Activated CD8-positive, alpha-beta memory T cell treated with anti-CD3 and anti-CD28 coated beads, Interleukin-2, amount 50 U/mL, for 24 hours (primary cell): ENCODE measurements around the gene CENPX.
A peak's percentile ranks its signal among the peaks of the same experiment; 100 is the strongest.

Experiments
- DNase-seq: peaks from one replicate; pipeline ENCODE4 v3.0.0-alpha.2; 2020; ENCODE audit errors: extremely low read depth

Gene CENPX

DNA sequence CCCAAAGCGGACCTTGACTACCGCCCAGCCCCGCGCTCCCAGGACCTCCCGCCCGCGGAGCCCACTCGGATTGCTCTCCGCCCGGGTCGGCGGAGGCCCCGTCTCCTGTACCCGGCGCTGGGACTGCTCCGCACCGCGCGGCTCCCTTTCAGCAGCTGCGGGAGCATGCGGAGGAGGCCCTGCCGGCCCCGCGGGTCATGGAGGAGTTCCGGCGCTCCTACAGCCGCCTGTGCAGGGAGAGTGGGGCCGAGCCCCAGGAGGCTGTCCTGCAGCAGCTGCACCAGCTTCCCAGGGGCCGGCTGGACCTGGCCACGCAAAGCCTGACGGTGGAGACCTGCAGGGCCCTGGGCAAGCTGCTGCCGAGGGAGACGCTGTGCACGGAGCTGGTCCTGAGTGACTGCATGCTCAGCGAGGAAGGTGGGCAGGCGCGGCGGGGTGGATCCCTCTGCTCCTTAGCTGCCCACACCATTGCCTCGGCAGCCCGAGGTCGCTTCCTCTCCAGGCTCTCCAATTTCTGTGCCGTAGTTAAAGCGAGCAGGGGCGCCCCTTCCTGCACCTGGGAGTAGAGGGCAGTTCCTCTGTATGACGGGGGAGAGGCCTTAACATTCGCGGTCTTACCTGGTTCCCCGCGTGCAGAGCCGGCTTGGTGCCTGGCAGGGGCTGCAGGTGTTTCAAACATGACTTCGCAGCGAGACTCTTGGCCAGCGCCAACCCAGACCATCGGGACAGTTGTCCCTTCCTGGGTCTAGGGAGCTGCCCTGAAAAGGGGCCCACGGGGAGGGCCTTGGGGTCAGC, 966 bp upstream of the CENPX start:
- no peak for DNase-seq

DNA sequence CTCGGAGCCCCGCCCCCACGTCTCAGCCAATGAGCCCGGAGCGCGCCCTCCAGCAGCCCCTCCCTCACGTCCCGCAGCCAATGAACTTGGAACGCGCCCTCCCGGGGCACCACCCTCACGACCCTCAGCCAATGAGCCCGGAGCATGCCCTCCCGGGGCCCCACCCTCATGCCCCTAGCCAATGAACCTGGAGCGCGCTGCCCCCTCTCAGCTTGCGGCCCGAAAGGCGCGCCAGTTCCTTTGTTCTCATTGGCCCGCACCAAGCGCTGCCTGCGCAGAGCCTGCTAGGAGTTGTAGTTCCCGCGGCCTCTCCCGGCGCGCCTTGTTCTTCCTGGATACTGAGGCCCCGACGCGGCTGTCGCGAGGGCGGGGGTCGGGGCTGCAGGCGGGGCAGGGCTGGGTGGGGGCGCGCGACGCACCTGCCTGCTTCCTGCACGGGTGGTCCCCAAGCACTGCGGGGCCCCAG, 336 bp upstream of the CENPX start, which contains the start of gene LRRC45:
Gene LRRC45 (plus strand): TSS at position 325 of the 466 bp plus-strand sequence. CDS start 339 bp downstream, outside the sequence.
- DNase-seq, result peak; percentile 98

GRCh38 chr17:82021900-82022309, 773 bp downstream of the CENPX start:
- DNase-seq, result no peak

DNA sequence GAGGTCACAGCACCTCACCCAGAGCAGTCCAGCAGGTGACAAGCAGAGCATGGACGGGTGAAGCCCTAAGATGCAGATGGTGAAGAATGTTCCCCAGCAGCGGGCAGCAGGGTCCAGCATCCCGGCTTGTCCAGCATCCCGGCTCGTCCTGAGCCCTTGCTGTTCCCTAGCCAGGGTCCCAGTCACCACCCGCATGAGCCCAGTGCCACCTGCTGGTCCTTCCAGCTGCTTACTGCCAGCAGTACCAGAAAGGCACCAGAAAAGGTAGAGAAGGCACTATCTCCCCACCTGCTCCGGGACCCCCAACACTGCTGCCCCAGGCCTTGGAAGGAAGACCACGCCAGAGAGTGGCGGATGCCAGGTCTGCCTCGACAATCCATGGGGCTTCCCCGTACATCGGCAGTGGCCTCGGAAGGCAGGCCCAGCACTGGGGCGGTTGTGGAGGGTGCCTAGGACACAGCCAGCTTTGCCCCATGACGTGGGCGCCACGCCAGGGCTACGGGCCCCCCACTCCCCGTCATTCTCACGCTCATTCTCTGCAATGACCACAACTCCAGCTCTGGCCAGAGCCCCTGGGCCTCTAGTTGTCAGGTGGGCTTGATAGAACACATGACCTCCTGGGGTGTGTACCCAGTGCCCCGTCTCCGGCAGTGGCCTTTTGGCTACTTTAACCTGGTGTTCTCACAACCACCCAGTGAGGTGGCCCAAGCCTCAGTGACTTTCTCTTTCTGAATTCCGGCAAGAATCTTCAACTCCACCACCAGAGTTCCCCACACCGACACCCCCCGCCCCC, 1.4 kb downstream of the CENPX start:
- no peak for DNase-seq

DNA sequence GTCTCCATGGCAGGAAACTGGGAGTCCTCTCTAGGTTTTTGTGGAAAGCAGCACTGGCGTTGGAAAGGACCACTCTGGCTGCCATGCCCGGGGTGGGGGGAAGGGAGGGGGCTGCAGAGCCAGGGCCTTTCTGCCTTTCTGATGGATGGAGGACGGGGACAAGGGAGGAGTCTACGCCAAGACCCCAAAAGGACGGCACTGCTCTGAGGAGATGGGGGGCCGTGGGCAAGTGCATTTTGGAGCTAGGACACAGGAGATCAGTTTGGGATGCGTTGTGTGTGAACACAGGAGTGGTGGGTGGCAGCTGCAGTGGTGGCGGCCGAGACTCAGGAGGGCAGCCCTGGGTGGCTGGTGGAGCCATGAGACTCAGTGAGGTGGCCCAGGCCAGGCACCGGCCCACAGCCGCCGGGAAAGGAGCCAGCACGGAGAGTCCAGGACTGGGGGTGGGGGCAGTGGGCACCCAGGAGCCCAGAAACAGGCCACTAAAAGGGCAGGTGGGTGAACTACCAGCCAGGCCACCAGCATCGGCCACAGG, 2.0 kb downstream of the CENPX start:
- no peak for DNase-seq

- no peak for DNase-seq
Observed at GRCh38 chr17:82019690-82020571, 2.7 kb downstream of the CENPX start.

- no peak for DNase-seq
Observed at GRCh38 chr17:82018989-82019689, 3.5 kb downstream of the CENPX start.

DNA sequence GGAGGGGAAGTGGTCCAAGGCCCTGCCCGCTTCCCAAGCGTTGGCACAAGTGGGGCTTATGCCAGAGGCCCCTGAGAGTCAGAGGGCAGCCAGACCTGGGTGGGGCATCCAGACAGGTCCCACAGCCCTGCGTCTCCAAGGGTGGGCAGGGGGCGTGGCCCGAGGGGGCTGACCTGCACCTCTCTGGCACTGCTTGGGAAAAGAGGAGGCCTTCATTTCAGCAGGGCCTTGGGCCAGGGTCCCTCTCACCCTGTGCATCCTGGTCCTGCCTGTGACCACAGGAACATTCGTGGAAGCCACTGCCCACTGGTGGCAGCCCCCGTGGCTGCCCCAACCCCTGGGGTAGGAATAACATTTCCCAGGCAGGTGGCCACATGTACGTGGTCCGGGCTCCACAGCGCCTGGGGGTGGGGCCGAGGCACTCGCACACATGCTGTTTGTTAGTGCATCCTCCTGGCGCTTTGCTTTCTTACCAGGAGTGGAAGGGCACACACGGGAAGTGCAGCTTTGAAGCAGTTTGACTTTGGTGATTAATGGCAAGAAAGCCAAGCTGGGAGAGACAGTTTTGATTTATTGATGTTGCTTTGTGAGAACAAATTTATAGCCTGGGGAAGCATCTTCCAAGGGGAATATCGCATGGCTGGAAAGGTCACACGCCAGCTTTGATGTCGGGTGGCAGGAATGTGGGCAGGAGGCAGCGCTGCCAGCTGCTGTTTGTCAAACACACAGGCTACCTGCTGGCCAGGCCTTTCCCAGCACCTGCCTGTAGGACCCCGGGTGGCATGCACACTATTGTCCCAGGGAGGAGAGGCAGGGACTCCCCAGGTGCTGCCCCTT, 4.3 kb downstream of the CENPX start:
- no peak for DNase-seq

GRCh38 chr17:82017612-82018151, 5.0 kb downstream of the CENPX start:
- no peak for DNase-seq

- DNase-seq, result no peak
Observed at GRCh38 chr17:82016875-82017459, 5.7 kb downstream of the CENPX start.

DNA sequence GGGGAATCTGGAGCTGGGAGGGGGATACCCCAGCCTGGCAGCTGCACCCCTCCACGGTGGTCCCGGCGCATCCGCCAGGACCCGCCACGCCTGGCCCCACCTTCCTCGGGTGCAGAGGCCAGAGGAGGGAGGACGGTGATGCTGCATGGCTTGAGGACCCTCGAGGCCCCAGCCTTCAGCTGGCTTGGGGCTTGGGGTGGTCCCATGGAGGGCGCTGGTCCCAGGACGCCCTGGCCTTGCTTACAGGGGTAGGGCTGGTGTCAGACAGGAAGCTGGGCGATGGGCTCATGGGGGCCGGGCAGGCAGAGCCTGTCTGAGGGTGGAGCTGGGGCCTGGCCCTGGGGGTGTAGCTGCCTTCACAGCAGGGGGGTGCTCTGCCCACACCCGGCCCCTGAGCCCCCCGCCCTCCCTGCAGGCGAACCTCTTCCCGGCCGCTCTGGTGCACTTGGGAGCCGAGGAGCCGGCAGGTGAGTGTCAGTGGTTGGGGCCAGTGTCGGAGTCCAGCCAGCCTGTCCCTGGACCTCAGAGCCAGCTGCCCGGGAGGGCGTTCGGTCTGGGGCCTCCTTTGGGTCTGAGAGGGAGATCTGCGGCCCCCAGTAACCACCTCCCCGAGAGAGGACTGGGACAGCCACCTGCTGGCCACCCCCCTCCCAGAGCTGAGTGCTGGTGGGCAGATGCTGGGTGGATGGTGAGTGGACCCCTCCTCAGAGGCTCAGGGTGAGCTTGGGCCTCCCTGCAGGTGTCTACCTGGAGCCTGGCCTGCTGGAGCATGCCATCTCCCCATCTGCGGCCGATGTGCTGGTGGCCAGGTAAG, 6.4 kb downstream of the CENPX start:
- no peak for DNase-seq

- no peak for DNase-seq
Observed at GRCh38 chr17:82015311-82015971, 7.2 kb downstream of the CENPX start.

GRCh38 chr17:82014971-82015310, 7.7 kb downstream of the CENPX start:
- DNase-seq, result no peak

DNA sequence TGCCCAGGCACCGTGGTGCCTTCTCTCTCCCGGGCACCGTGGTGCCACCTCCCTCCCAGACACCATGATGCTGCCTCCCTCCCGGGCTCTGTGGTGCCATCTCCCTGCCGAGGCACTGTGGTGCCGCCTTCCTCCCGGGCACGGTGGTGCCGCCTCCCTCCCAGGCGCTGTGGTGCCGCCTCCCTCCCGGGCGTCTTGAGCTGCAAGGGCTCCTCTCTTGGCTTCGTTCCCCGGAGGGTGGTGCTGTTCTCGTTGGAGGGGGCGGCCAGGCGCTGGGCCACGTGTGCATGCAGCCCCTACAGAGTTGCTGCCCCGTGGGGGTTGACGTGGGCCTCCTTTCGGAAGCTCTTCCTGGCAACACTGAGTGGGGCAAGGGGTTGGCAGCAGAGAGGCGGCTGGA, 8.2 kb downstream of the CENPX start:
- DNase-seq, result no peak

DNA sequence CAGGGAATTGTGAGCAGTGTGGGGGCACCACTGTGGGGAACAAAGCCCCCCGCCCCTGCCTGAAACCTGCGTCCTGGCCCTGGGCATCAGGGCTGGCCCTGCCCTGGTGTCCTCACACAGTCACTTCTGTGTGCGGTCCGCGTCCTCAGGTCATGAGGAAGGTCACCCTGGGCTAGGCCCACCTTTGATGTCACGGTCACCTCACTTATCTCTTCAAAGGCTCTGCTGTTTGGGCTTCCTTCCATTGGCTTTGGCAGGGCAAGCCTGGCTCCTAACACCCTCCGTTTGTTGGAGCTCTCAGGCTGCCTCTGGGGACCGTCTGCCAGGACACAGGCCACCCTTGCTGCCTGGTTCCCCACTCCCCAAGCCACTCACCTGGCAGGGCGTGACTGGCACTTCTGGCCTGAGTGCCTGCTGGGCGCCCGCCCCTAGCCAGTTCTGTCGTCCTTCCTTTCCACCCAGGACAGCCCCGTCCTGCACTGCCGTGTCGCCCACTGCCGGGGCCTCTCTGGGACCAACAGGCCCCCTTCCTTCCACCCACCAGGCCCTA, 8.8 kb downstream of the CENPX start:
- no peak for DNase-seq

DNA sequence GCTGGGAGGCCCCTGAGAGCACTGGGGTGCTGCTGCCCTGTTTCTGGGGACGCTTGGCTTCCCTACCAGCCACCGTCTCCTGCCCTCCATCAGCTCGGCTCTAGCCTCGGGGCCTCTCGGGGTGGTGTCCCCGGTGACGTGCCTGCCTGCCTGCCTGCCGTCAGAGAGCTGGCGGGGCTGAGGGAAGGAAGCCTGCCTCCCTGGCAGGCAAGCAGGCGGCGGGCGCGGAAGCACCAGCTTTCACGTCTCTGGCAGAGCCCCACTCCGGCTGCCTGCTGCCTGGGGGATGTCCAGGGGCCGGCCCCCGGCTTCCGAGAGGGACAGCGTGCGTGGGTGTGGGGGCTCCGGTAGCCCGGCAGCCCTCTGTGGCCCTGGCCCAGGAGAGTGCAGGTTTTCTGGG, 9.3 kb downstream of the CENPX start:
- no peak for DNase-seq

- no peak for DNase-seq
Observed at GRCh38 chr17:82012640-82013295, 9.9 kb downstream of the CENPX start.
